ENCODE measurements around the gene PLD1.

Gene PLD1

DNA sequence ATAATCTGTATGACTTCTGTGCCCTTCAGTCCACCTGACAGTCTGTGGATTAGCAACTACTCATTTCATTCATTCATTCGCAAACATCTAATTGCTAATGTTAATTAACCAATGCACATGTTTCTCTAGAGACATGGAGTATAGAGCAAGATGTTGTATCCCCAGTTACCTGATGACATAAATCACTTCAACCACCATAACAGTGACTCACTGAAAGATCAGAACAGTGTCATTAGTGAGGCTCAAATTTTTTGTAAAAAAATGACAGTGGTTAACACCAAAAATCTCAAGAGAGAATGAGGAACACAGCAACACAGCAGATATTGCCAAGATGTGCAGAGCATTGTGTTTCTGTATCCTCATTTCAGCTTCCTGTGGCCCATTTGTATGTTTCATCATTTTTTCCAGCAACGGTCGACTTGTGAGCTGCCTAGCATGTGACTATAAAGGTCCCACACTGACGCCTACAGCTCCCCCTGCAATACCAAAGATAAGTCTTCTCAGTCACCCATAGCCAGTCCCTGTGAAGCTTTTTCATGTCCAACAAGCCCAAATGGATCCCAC is 3.7 kb upstream of the PLD1 start:
- DNase-seq: peak; percentile 22

GRCh38 chr3:171813278-171813896 is 3.1 kb upstream of the PLD1 start:
- DNase-seq: no peak

DNA sequence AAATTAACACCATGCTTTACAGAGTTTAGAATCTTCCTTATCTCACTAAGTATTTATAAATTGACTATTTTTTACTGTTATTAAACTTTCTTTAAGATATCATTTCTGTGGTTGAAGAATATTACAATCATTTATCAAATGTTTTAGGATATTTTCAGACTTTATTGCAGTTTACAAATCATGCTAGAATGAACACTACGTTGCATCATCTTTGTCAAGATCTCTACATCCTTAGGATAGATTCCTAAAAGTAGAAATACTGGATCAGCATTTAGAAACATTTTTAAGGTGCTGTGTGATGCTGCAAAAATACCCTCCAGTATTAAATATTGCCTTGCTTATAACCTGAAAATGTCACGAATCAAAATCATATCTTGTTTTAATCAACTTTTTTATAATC is 2.5 kb upstream of the PLD1 start:
- DNase-seq: no peak

- DNase-seq: no peak
Observed at GRCh38 chr3:171811913-171812335, 1.6 kb upstream of the PLD1 start.

- no peak for DNase-seq
Observed at GRCh38 chr3:171811295-171811912, 1.1 kb upstream of the PLD1 start.

DNA sequence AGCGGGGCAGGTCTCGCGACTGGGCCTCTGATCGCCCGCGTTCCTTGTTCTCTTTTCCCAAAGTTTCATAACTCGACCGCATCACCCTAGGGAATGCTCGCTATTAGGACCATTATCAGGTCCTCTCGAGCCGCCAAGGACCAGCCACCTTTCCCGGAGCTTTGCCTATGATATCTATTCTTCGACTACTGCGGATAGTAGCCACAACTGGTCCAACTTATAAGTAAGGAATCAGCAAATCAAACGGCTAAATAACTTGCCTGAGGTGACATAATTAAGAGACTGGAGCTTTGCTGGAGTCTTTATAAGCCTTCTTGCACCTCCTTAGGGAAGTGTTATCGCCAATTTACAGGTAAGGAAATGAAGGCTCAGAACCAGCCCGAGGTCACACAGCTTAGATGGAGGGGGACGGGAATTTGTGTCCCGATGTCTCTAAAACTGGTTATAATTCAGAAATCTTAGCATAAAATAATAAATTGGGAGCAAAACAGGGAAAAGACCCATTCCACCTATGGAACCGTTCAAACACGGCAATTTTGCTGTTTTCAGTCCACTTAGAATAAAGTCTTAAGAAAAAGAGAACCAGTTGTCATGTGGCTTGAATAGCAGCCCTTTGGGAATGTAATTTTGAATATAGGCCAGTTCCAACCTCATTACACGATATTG is 479 bp upstream of the PLD1 start:
- no peak for DNase-seq

DNA sequence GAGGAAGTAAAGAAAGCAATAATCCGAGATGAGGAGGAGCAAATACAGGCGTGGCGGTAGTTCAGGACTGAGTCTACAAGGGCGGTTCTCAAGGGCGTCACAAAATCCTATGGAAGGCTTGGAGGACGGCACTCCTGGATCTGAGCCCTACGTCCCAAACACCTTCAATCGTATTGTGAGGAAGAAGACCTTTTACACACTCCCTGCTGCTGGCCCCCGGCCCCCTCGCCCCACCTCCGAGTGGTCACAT is 747 bp downstream of the PLD1 start:
- no peak for DNase-seq

DNA sequence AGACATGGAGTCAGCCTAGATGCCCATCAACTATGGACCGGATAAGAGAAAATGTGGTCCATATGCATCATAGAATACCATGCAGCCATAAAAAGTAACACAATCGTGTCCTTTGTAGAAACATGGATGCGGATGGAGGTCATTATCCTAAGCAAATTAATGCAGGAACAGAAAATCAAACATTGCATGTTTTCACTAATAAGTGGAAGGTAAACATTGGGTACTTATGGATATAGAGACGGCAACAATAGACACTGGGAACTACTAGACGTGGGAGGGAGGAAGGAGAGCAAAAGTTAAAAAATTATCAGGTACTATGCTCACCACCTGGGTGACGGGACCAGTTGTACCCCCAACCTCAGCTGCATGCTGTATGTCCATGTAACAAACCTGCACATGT is 2.5 kb downstream of the PLD1 start:
- DNase-seq: no peak

DNA sequence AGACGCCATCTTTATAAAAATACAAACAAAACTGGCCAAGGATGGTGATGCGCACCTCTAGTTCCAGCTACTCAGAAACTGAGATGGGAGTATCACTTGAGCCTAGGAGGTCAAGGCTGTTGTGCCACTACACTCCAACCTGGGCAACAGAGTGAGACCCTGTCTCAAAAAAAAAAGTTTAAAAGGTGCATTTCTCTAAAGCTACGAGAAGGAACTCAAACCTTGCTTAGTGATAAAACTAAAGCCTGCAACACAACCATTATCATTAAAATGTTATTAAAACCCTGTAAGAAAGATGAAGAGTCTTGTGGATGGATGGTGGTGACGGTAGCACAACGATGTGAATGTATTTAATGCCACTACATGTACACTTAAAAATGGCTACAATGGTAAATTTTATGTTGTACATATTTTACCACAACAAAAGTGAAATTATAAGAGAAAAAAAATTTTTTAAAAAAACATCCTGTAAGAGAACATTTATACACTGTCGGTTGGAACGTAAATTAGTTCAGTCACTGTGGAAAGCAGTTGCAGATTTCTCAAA is 3.1 kb downstream of the PLD1 start:
- DNase-seq: no peak

- DNase-seq: no peak
Observed at GRCh38 chr3:171806200-171807128, 3.8 kb downstream of the PLD1 start.

GRCh38 chr3:171805687-171806086 is 4.6 kb downstream of the PLD1 start:
- no peak for DNase-seq

DNA sequence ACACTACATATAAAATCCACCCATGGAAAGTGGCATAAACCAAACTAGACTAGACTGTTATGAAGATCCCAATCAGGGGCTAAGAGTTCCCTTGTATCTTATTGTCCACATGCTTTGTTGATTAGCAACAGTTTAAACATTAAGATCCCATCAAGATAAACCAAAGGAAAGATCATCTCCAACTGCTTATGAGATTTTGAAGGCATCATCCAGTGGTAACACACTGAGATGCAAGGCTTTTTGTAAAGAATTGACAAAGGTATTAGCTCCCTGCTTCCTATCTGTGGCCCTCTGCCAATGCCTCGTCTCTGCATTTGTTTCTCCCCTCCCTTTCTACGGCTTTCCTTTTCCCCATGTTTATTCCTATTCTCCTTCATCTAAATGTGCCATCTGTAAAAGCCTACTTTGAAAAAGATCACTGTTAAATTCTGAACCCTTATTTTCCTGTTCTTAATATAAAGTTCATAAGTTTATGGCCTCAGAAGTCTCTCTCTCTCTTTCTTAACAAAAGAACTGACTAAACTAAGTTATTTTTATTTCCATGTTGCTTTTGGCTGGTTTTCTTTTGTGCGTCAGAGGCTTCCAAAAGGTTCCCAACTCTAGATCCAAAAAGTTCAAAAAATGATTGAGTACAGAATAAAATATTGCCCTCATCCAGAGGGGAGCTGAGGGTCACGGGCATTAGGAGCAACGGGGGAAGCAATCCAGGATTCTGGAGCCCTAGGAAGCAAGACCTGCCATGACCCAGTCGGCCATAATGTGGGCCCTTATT is 5.5 kb downstream of the PLD1 start:
- no peak for DNase-seq

- DNase-seq: no peak
Observed at GRCh38 chr3:171803044-171803443, 7.2 kb downstream of the PLD1 start.

DNA sequence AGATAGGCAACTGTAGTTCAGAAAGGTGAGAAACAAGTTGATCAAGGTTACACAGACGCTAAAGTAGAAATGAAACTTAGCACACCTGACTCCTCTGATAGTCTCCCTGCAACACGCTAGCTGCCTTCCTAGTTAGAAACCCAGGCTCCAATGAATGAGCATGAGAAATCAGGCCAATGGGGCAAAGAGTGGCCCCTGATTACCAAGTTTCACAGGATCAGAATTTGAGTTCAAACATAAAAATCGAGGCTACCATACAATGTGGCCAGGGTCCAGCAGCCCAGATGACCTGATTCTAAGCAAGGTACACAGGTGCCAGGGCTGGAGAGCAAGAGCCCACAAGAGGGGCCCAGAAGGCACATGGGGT is 7.7 kb downstream of the PLD1 start:
- DNase-seq: no peak

- DNase-seq: no peak
Observed at GRCh38 chr3:171801738-171802589, 8.3 kb downstream of the PLD1 start.

GRCh38 chr3:171799501-171799900 is 10.8 kb downstream of the PLD1 start:
- no peak for DNase-seq

DNA sequence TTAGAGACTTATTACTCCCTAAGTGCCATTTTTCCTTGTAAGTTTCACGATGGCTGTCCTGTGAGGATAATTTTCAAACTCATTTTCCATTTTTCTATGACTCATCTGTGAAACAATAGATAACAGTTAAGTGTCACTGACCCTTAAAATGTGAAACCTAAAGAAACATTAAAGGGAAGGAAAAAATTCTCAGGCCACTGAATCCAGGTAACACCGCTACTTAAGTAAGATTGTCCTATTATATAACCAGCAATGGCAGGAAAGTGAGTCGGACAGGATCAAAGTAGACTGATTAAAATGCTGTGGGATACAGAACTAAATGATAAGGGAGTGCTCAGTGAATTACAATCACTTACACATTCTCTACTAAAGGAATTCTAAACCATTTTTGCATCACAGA is 12.4 kb downstream of the PLD1 start:
- no peak for DNase-seq

GRCh38 chr3:171797265-171797679 is 13.0 kb downstream of the PLD1 start:
- DNase-seq: no peak

DNA sequence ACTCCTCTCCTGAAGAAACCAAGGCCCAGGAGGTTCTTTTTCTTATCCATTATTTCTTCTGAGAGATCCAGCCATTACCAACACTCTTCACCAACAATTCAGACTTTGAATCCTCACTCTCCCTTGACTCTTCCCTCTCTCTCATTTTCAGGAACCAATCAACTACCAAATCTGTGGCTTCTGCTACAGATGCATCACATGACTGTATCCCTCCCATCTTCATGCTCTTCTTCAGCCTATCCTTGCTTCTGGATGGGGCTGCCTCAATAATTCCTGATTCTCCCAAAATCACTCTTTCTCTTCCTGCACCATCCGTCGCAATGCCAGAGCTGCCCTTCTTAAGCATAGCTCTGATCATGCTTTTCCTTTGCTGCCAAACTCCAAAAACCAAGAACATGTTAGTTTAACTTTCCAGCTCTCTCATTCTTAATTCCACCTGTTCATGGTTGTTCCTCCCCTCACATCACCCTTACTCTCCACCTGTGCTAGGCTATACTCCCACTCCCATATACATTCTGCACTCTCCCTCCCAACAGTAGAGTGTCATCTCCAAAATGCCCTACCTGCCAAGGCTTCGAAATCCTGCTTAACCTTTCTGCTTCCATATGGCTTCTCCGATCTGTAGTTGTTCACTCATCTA is 13.5 kb downstream of the PLD1 start:
- no peak for DNase-seq

GRCh38 chr3:171792531-171792930 is 17.8 kb downstream of the PLD1 start:
- no peak for DNase-seq

- DNase-seq: no peak
Observed at GRCh38 chr3:171791692-171792076, 18.6 kb downstream of the PLD1 start.

All from CD4-positive, alpha-beta T cell treated with Interleukin-17A for 1 hour (primary cell).